Tibial artery (tissue), 4 donors: ENCODE measurements around the gene RETREG1.

ENCODE experiments used
- DNase-seq, 2 donors: peaks; one replicate each; pipeline ENCODE4 v3.0.0-alpha.2; 2019
- H3K27ac ChIP-seq, 2 donors: fragments of 200-600 bp; sonication (generic) in 1 of 2; 1 replicate in 1 of 2; 2 replicates in 1 of 2; pipeline ENCODE4 v1.5.1; 2018 to 2019; ENCODE audit warnings: mild to moderate bottlenecking in 1 of 2
- H3K27me3 ChIP-seq, 2 donors: fragments of 200-600 bp; sonication (generic) in 1 of 2; one replicate each; pipeline versions ENCODE4 v1.5.1 to v1.6.0; 2016 to 2019
- H3K36me3 ChIP-seq, 3 donors: fragments of 200-600 bp; sonication (generic) in 2 of 3; one replicate each; pipeline ENCODE4 v1.5.1; 2016 to 2019; ENCODE audit warnings: mild to moderate bottlenecking in 2 of 3
- H3K4me1 ChIP-seq, 4 donors: fragments of 200-600 bp; sonication (generic) in 2 of 4; 1 replicate in 3 of 4; 2 replicates in 1 of 4; pipeline ENCODE4 v1.5.1; 2016 to 2019
- H3K4me3 ChIP-seq, 2 donors: fragments of 200-600 bp; sonication (generic) in 1 of 2; 1 replicate in 1 of 2; 2 replicates in 1 of 2; pipeline ENCODE4 v1.5.1; 2018 to 2019; ENCODE audit warnings: mild to moderate bottlenecking in 2 of 2
- H3K9me3 ChIP-seq, 3 donors: fragments of 200-600 bp; sonication (generic) in 1 of 3; one replicate each; pipeline ENCODE4 v1.5.1; 2016 to 2019
- CTCF ChIP-seq, 2 experiments: fragments of 200-600 bp in 1 of 2; fragments of 450-650 bp in 1 of 2; IDR thresholded peaks; one replicate each; pipeline ENCODE4 v1.5.1; 2017 to 2019; ENCODE audit warnings: antibody characterized with exemption in 2 of 2, mild to moderate bottlenecking in 1 of 2, moderate library complexity in 1 of 2
- intact Hi-C: fragments of 100-400 bp; cut with DNase I; formaldehyde crosslinking; loops from one replicate; pipeline ENCODE4 v1.15.0; 2023; ENCODE audit warnings: low total_unique reads

RETREG1 gene

GRCh38 chr5:16461026-16461425, 155.8 kb downstream of the RETREG1 start:
- intact Hi-C loops: loop anchor here (10.0 kb wide), 1 partner anchor 734 kb away; no protein-coding TSS in a partner anchor
- Histone ChIP-seq H3K27me3 (no peaks in the 10 kb centered on the region), H3K27ac (no peak overlapping the region), H3K4me1 (peaks cover 0 to 43% (median 38%) of the 10 kb centered on the region in 4 donors), H3K36me3 (peaks cover 49 to 71% (median 54%) of the 10 kb centered on the region in 3 donors), H3K9me3 (no peaks in the 10 kb centered on the region), H3K4me3 (no peak overlapping the region)
- no peak for TF ChIP-seq CTCF (IDR thresholded peaks at IDR 0.05)
- no peak for DNase-seq

GRCh38 chr5:16459451-16459850, 157.3 kb downstream of the RETREG1 start:
- no peak overlapping the region for H3K4me3 ChIP-seq
- no peaks in the 10 kb centered on the region for H3K27me3 ChIP-seq
- peaks cover 0 to 45% (median 35%) of the 10 kb centered on the region in 4 donors for H3K4me1 ChIP-seq
- peaks cover 49 to 85% (median 67%) of the 10 kb centered on the region in 3 donors for H3K36me3 ChIP-seq
- no peak for TF ChIP-seq CTCF (IDR thresholded peaks at IDR 0.05)
- DNase-seq: no peak
- intact Hi-C loops: no loop called here
- H3K27ac ChIP-seq: no peak overlapping the region
- no peaks in the 10 kb centered on the region for H3K9me3 ChIP-seq

GRCh38 chr5:16457853-16458252, 158.9 kb downstream of the RETREG1 start:
- Histone ChIP-seq H3K9me3 (no peaks in the 10 kb centered on the region), H3K36me3 (peaks cover 47 to 83% (median 65%) of the 10 kb centered on the region in 3 donors), H3K27ac (no peak overlapping the region), H3K4me3 (no peak overlapping the region), H3K4me1 (peaks cover 0 to 29% (median 23%) of the 10 kb centered on the region in 4 donors), H3K27me3 (no peaks in the 10 kb centered on the region)
- DNase-seq: no peak
- intact Hi-C loops: no loop called here
- no peak for TF ChIP-seq CTCF (IDR thresholded peaks at IDR 0.05)

DNA sequence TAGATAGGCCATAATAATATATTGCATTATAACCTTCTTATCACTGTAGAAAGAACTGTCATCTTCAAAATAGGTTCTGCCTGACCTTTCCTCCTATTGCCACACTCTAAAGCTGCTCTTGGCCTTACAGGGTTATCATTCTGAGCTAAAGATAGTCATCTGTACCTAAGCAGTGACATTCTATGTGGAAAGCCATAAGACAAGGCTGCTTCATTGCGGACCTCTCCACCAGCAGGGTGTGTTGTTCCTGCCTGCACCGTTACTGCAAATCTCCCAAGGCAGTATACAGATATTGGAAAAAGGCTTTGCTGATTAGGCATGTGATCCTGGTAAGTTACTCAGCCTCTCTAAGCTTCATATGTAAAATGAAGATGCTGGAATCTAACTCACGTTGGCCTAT, 159.3 kb downstream of the RETREG1 start:
- Histone ChIP-seq H3K4me1 (peaks cover 0 to 26% (median 21%) of the 10 kb centered on the region in 4 donors), H3K9me3 (no peaks in the 10 kb centered on the region), H3K36me3 (peaks cover 47 to 83% (median 65%) of the 10 kb centered on the region in 3 donors), H3K4me3 (no peak overlapping the region), H3K27ac (no peak overlapping the region), H3K27me3 (no peaks in the 10 kb centered on the region)
- DNase-seq: no peak
- no peak for TF ChIP-seq CTCF (IDR thresholded peaks at IDR 0.05)
- intact Hi-C loops: no loop called here

DNA sequence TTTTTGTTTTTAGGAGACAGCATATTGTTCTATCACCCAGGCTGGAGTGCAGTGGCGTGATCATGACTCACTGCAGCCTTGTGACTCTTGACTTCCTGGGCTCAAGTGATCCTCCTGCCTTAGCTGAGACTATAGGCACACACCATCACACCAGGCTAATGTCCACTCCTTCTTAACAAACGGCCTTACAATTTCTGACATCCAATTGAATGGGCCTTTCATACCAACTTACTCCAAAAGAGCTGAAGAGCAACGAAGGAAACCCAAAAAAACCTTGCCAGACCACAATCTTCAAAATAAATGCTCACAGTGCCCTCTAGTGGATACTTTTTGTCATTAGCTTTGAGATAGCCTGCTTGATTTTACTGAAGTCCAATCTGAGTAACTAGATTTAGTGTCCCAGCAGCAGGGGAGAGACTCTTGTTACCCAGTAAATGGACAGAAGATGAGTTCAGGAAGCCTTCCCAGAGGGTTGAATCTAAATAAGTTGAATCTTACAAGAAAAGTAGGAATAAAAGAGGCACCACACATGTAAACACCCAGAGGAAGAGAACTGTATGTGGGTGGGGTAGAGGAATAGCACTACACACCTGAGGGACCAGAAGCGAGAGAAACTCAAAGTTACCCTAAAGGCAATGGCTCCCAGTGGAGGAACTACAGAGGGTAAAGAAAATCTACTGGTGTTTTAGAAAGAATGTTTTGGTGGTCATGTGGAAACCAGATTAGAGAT, 160.5 kb downstream of the RETREG1 start:
- Histone ChIP-seq H3K4me3 (no peak overlapping the region), H3K27ac (peak overlapping the region in 1 of 2 donors; percentile 5), H3K36me3 (peaks cover 47 to 83% (median 65%) of the 10 kb centered on the region in 3 donors), H3K4me1 (peaks cover 0 to 16% (median 10%) of the 10 kb centered on the region in 4 donors), H3K27me3 (no peaks in the 10 kb centered on the region), H3K9me3 (no peaks in the 10 kb centered on the region)
- DNase-seq: peak in 1 of 2 donors; percentile 43
- intact Hi-C loops: no loop called here
- TF ChIP-seq CTCF (IDR thresholded peaks at IDR 0.05): peak; percentile 51 to 57
